ENCODE data around the gene THOC5. TPM values are rescaled to one million over a fixed set of nuclear protein-coding genes. Genes with fewer than 3 reads are reported as not detected.
A peak's percentile ranks its signal among the peaks of the same experiment; 100 is the strongest.
"Not testable (repeated sequence)": the region's sequence is repeated elsewhere in the genome, so short reads cannot be mapped to it uniquely, and the experiment has no call there.

THOC5 gene
- total RNA-seq, 2 donors from 2014 or later = 55.1 to 73.9 TPM

DNA sequence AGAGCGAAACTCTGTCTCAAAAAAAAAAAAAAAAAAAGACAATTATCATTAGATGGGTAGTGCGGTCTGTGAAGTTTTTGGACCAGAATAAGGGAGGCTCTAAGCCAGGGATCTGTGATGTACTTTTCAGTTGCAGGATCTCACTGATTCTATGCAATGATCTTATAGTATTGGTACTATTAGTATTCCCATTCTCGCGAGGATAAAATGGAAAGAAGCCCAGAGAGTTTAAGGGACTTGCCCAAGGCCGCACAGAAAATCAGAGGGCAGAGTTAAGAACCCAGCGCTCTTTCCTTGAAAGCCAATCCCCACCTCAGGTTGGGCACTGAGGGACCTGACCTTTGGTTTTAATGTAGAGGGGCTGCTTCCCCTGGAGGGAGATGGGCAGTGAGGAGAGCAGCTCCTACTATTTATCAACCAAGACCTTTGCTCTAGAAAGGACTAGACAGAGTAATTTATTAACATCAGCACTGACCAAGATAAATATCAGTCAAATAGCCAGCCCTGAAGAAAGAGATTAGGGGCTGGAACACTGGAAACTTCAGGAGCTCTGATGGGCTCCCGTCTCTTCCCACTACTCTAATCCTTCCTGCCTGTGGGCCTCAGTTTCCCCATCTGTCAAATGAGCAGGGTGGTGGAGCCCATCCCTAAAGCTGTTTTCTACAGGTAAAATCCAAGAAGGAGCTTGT lies 21.3 kb upstream of the THOC5 start:
- Mint-ChIP-seq H3K4me3 (no peak overlapping the region), H3K27me3 (ENCODE audit: low read depth) (no peaks in the 10 kb centered on the region), H3K36me3 (ENCODE audit: insufficient read depth in 2 of 2) (no peaks in the 10 kb centered on the region), H3K9me3 (no peaks in the 10 kb centered on the region), H3K27ac (no peak overlapping the region), H3K4me1 (ENCODE audit: low read depth) (peaks cover 4% of the 10 kb centered on the region)
- no peak for DNase-seq
- no peak for ATAC-seq (replicated peaks in 1 of 2)

DNA sequence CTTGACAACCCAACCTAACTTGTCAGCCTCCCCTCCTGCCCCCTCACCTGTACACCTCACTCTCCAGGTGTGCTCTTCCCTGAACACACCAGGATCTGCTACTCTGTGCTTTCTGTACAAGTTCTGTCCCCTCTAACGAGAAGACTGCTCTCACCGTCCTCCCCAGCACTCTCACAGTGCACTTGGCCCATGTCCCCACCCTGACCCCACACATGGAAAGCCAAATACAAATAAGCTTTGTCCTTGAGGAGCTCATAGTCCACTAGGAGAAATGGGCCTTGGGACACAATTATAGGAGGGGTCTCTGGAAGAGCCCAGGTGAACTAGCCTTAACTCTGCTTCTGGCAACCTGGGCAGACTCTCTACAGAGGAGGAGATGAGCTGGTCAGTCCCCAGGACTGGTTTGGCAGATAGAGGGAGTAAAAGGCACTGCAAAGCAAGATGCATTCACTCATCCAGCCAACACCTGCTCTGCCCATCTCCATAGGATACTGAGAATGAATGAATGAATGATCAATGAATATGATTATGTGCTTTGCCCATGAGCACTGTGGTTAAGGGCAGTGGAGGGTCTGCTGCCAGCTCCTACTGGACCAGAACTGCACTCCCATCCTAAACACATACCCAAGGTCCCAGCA lies 17.5 kb upstream of the THOC5 start:
- H3K4me1 Mint-ChIP-seq (ENCODE audit: low read depth) = no peaks in the 10 kb centered on the region
- H3K9me3 Mint-ChIP-seq = no peaks in the 10 kb centered on the region
- no peak for ATAC-seq (replicated peaks in 1 of 2)
- no peak overlapping the region for H3K4me3 Mint-ChIP-seq
- DNase-seq = no peak
- no peaks in the 10 kb centered on the region for H3K27me3 Mint-ChIP-seq (ENCODE audit: low read depth)
- peaks cover 0 to 5% of the 10 kb centered on the region in 2 donors for H3K36me3 Mint-ChIP-seq (ENCODE audit: insufficient read depth in 2 of 2)
- no peak overlapping the region for H3K27ac Mint-ChIP-seq

DNA sequence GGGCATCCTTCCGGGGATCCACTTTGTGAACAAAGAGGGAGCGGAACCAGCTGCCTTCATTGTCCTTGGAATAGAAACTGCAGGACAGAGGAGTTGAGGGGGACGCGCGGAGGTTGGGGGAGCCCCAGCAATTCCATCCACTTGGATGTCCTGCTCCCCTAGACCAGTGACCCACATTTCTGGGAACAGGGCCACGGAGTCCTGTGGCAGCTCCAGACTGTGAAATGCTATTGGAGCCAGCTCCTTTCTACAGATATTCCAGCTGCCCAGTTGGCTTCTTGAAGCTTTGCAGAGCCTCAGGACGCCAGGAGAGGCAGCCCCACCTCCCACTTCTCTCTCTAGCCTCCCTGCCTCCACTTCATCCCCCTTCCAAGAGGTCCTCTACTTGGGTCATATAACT lies 16.9 kb upstream of the THOC5 start:
- Mint-ChIP-seq H3K27me3 (ENCODE audit: low read depth) (no peaks in the 10 kb centered on the region), H3K4me3 (no peak overlapping the region)

DNA sequence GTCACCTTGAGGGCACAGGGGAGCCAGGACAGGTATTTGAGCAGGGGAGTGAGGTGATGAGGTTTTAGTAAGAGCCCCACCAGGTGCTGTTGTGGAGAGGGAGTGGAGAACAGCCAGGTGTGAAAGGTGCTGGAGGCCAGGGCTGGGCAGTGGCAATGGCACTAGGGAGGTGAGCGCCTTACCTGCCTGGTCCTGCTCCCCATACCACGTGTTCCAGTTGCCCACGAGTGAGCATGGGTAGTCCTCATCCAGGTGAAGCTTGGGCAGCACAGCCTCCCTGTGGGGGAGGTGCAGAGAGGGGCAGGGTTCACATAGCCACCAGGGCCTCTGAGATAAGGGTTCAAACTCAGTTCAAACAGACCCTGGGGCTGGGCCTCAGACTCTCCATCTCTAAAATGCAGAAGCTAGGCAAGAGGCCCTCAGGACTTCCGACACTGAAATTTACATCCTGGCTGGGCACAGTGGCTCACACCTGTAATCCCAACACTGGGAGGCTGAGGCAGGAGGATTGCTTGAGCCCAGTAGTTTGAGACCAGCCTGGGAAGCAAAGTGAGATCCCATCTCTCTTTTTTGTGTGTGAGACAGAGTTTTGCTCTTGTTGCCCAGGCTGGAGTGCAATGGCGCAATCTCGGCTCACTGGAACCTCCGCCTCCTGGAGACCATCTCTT lies 15.6 kb upstream of the THOC5 start:
- Mint-ChIP-seq H3K9me3 (no peaks in the 10 kb centered on the region), H3K27me3 (ENCODE audit: low read depth) (no peaks in the 10 kb centered on the region), H3K27ac (no peak overlapping the region), H3K36me3 (ENCODE audit: insufficient read depth in 2 of 2) (peaks cover 0 to 5% of the 10 kb centered on the region in 2 donors), H3K4me1 (ENCODE audit: low read depth) (no peaks in the 10 kb centered on the region), H3K4me3 (no peak overlapping the region)
- no peak for ATAC-seq (replicated peaks in 1 of 2)
- no peak for DNase-seq

More for the DNA sequence above, 16.9 kb upstream of the THOC5 start:
- DNase-seq (no peak), ATAC-seq (replicated peaks in 1 of 2) (no peak)
- no peak overlapping the region for H3K27ac Mint-ChIP-seq
- peaks cover 0 to 5% of the 10 kb centered on the region in 2 donors for H3K36me3 Mint-ChIP-seq (ENCODE audit: insufficient read depth in 2 of 2)
- H3K4me1 Mint-ChIP-seq (ENCODE audit: low read depth) = no peaks in the 10 kb centered on the region
- H3K9me3 Mint-ChIP-seq = no peaks in the 10 kb centered on the region

DNA sequence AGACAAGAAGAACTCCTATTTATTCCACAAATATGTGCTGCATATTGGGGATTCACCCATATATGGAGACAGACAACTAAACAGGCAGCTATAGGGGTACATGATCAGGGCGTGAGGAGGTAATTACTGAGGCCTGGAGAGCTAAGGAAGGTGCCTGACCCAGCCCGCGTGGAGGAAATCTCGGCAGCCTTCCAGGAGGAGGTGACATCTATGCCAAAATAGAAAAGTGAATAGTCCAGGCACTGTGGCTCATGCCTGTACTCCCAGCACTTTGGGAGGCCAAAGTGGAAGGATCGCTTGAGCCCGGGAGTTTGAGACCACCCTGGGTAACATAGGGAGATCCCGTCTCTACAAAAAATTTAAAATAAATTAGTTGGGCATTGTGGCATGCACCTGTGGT lies 13.8 kb upstream of the THOC5 start:
- Mint-ChIP-seq H3K9me3 (no peaks in the 10 kb centered on the region), H3K4me3 (no peak overlapping the region), H3K36me3 (ENCODE audit: insufficient read depth in 2 of 2) (peaks cover 0 to 5% of the 10 kb centered on the region in 2 donors), H3K4me1 (ENCODE audit: low read depth) (no peaks in the 10 kb centered on the region), H3K27ac (no peak overlapping the region), H3K27me3 (ENCODE audit: low read depth) (no peaks in the 10 kb centered on the region)
- DNase-seq (no peak), ATAC-seq (replicated peaks in 1 of 2) (no peak)

DNA sequence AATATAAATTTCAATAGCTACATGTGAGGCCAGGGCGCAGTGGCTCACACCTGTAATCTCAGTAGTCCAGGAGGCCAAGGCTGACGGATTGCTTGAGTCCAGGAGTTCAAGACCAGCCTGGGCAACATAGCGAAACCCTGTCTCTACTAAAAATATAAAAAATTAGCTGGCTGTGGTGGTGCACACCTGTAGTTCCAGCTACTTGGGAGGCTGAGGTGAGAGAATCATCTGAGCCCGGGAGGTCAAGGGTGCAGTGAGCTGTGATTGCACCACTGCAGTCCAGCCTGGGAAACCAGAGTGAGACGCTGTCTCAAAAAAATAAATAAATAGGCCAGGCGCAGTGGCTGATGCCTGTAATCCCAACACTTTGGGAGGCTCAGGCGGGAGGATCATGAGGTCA lies 13.0 kb upstream of the THOC5 start:
- not testable (repeated sequence) for H3K27me3 Mint-ChIP-seq (ENCODE audit: low read depth); DNase-seq; H3K4me1 Mint-ChIP-seq (ENCODE audit: low read depth); H3K36me3 Mint-ChIP-seq (ENCODE audit: insufficient read depth in 2 of 2); H3K4me3 Mint-ChIP-seq; H3K27ac Mint-ChIP-seq; H3K9me3 Mint-ChIP-seq; ATAC-seq (replicated peaks in 1 of 2)

DNA sequence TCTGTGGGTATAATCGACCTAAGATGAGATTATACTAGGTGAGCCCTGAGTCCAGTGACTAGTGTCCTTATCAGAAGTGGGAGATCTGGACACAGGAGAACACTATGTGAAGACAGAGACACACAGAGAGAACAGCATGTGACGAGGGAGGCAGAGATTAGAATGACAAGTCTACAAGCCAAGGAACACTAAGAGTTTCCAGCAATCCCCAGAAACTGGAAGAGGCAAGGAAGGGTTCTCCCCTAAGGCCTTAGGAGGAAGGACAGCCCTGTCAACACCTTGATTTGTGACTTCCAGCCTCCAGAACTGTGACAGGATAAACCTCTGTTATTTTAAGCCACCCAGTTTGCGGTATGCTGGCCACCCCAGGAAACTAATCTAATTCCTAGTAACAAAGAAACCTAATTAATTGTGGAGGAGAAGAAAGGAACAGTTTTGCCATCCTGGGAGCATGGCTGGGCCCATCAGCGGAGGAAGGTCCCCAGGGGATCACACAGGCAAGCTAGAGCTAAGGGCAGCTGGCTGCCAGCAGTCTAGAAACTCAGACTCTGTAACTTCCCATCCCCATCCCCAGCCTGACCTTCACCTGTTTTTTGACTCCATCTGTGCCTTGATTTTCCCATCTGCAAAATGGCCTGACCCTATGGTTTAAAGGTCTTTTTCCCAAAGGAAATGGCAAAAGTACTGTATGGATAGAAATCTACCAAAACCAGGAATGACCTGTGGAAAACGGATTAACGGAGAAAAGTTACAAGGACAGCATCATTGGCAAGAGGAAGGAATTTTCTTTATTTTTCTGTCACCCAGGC lies 10.3 kb upstream of the THOC5 start:
- Mint-ChIP-seq H3K4me1 (ENCODE audit: low read depth) (no peaks in the 10 kb centered on the region), H3K36me3 (ENCODE audit: insufficient read depth in 2 of 2) (peaks cover 0 to 8% of the 10 kb centered on the region in 2 donors), H3K27ac (no peak overlapping the region), H3K9me3 (no peaks in the 10 kb centered on the region), H3K27me3 (ENCODE audit: low read depth) (no peaks in the 10 kb centered on the region), H3K4me3 (no peak overlapping the region)
- DNase-seq (no peak), ATAC-seq (replicated peaks in 1 of 2) (no peak)

DNA sequence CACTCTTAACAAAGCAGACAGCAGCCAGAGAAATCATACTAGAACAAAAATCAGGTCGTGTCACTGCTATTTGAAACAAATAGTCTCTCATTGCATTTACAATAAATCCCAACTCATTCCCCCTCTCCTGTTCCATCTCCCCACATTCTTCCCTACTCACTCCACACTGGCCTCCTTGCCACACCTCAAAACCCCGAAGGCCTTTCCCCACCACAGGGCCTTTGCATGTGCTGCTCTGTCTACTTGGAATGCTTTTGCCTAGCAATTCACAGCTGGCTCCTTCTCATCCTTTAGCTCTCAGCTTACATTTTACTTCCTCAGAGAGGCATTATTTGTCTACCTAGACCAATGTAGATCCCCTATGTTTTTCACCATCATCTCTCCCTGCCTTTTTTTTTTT lies 6.3 kb upstream of the THOC5 start:
- H3K4me1 Mint-ChIP-seq (ENCODE audit: low read depth) = no peaks in the 10 kb centered on the region

DNA sequence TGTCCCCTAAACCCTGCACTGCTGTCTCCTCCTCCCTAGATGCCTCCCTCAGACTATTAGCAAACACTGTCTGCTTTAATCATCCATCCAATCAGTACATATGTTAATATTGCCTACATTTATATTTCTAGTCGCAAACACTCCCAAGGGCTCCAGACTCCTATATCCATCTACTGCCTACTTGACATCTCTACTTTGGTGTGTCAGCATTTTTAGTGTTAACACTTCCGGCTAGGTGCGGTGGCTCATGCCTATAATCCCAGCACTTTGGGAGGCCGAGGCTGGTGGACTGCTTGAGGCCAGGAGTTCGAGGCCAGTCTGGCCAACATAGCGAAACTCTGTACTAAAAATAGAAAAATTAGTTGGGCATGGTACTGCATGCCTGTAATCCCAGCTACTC lies 5.5 kb upstream of the THOC5 start:
- DNase-seq = no peak
- H3K4me3 Mint-ChIP-seq = no peak overlapping the region
- H3K4me1 Mint-ChIP-seq (ENCODE audit: low read depth) = no peaks in the 10 kb centered on the region
- H3K27me3 Mint-ChIP-seq (ENCODE audit: low read depth) = no peaks in the 10 kb centered on the region
- H3K9me3 Mint-ChIP-seq = no peaks in the 10 kb centered on the region
- peaks cover 1 to 14% of the 10 kb centered on the region in 2 donors for H3K36me3 Mint-ChIP-seq (ENCODE audit: insufficient read depth in 2 of 2)
- ATAC-seq (replicated peaks in 1 of 2) = no peak
- no peak overlapping the region for H3K27ac Mint-ChIP-seq

More for the DNA sequence above, 6.3 kb upstream of the THOC5 start:
- DNase-seq (no peak), ATAC-seq (replicated peaks in 1 of 2) (no peak)
- H3K27me3 Mint-ChIP-seq (ENCODE audit: low read depth) = no peaks in the 10 kb centered on the region
- no peak overlapping the region for H3K4me3 Mint-ChIP-seq
- no peak overlapping the region for H3K27ac Mint-ChIP-seq
- H3K9me3 Mint-ChIP-seq = no peaks in the 10 kb centered on the region
- H3K36me3 Mint-ChIP-seq (ENCODE audit: insufficient read depth in 2 of 2) = peaks cover 1 to 14% of the 10 kb centered on the region in 2 donors

DNA sequence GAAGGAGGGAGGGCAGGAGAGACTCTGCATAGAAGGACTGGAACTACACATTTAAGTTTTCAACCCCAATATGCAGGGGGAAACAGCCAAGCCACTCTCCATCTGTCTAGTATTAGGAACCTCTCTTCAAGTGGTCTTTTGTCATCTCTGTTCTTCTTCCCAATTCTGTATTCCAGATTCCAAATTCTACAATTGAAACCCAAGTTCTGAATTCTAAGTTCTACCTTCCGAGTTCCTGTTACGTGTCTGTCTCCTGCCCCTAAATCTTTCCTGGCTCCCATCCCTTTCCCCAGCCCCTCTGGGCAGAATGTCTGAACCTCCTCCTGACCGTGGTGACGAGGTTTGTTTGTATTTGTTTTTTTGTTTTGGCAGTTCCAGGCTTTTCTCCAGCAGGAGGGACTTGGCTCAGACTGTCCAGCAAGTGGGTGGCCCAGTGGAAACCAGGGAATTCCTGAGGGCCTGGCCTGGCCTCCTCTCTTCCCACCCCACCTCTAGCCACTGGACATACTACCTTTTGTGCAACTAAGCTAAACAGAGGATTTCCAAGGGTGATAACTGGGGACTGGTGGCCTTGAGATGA lies 1.6 kb upstream of the THOC5 start:
- H3K27me3 Mint-ChIP-seq (ENCODE audit: low read depth) = no peaks in the 10 kb centered on the region
- ATAC-seq (replicated peaks in 1 of 2) = no peak
- H3K27ac Mint-ChIP-seq = no peak overlapping the region
- peaks cover 4 to 15% of the 10 kb centered on the region in 2 donors for H3K36me3 Mint-ChIP-seq (ENCODE audit: insufficient read depth in 2 of 2)
- H3K4me3 Mint-ChIP-seq = peak overlapping the region in 1 of 2 donors; percentile 15
- peaks cover 5% of the 10 kb centered on the region for H3K4me1 Mint-ChIP-seq (ENCODE audit: low read depth)
- no peak for DNase-seq
- H3K9me3 Mint-ChIP-seq = no peaks in the 10 kb centered on the region

DNA sequence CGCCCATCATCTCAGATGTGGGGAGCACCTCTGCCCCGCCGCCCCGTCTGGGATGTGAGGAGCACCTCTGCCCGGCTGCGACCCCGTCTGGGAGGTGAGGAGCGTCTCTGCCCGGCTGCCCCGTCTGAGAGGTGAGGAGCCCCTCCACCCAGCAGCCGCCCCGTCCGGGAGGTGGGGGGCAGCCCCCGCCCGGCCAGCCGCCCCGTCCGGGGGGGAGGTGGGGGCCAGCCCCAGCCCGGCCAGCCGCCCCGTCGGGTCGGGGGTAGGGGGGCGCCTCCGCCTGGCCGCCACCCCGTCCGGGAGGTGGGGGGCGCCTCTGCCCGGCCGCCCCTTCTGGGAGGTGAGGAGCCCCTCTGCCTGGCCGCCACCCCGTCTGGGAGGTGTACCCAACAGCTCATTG lies 1.2 kb downstream of the THOC5 start:
- not testable (repeated sequence) for DNase-seq; ATAC-seq (replicated peaks in 1 of 2); H3K4me1 Mint-ChIP-seq (ENCODE audit: low read depth); H3K27ac Mint-ChIP-seq; H3K27me3 Mint-ChIP-seq (ENCODE audit: low read depth); H3K9me3 Mint-ChIP-seq
- H3K36me3 Mint-ChIP-seq (ENCODE audit: insufficient read depth in 2 of 2) = peaks cover 10 to 14% of the 10 kb centered on the region in 2 donors
- peak overlapping the region; percentile 85 to 92 for H3K4me3 Mint-ChIP-seq

DNA sequence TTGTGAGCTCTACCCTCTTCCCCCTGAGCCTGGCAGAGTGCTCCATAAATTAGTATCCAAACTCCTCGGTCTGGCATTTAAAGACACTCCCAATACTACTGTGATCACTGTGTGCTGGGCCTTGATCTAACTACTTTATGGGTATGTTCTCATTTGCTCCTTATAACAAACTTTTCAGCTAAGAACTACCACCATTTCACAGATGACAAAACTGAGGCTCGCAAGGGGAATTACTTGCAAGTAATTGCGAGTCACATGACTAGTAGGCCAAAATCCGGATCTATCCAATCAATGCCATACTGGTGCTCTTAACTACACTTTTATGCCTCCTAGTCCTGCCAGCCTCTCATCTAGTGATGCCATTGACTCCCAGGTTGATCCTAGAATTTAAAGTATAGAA lies 3.6 kb downstream of the THOC5 start:
- no peaks in the 10 kb centered on the region for H3K27me3 Mint-ChIP-seq (ENCODE audit: low read depth)
- DNase-seq = no peak
- H3K4me1 Mint-ChIP-seq (ENCODE audit: low read depth) = peaks cover 5% of the 10 kb centered on the region
- no peaks in the 10 kb centered on the region for H3K9me3 Mint-ChIP-seq
- H3K4me3 Mint-ChIP-seq = no peak overlapping the region
- peaks cover 9 to 10% of the 10 kb centered on the region in 2 donors for H3K36me3 Mint-ChIP-seq (ENCODE audit: insufficient read depth in 2 of 2)
- no peak for ATAC-seq (replicated peaks in 1 of 2)
- peak overlapping the region; percentile 14 for H3K27ac Mint-ChIP-seq

Data from activated T-cell treated with anti-CD3 and anti-CD28 coated beads, Interleukin-2, amount 50 U/mL, for 72 hours (primary cell).